Measurements from ENCODE around the gene RAPH1.

RAPH1 gene

DNA sequence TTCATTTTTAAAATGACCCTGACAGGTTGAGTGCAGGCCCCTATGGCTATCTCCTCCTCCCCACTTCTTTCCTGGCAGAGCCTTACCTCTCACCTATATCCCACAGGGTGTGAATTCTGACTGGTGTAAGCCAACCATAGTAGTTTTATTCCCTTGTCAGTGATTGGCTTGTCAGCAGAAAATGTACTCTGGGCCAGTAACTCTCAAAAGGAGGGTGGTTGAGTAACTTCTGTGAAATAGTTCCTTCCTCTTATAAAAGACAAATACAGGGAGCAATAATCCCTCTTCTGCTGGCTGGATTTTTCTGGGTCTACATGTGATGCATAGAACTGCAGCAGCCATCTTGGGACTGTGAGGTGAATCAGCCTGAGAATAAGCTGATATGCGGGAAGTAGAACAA lies 83.4 kb downstream of the RAPH1 start:
- H3K4me2 ChIP-seq (ENCODE audit: low read length), result no peak overlapping the region
- H3K4me1 ChIP-seq (ENCODE audit: low read length), result no peaks in the 10 kb centered on the region
- no peaks in the 10 kb centered on the region for H4K20me1 ChIP-seq (ENCODE audit: insufficient read depth, low read length)
- H2AFZ ChIP-seq (ENCODE audit: low read depth, low read length), result no peak overlapping the region
- TF ChIP-seq, protein P1, sequence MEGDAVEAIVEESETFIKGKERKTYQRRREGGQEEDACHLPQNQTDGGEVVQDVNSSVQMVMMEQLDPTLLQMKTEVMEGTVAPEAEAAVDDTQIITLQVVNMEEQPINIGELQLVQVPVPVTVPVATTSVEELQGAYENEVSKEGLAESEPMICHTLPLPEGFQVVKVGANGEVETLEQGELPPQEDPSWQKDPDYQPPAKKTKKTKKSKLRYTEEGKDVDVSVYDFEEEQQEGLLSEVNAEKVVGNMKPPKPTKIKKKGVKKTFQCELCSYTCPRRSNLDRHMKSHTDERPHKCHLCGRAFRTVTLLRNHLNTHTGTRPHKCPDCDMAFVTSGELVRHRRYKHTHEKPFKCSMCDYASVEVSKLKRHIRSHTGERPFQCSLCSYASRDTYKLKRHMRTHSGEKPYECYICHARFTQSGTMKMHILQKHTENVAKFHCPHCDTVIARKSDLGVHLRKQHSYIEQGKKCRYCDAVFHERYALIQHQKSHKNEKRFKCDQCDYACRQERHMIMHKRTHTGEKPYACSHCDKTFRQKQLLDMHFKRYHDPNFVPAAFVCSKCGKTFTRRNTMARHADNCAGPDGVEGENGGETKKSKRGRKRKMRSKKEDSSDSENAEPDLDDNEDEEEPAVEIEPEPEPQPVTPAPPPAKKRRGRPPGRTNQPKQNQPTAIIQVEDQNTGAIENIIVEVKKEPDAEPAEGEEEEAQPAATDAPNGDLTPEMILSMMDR (IDR thresholded peaks at IDR 0.05; ENCODE audit: low read depth, low read length), result no peak
- no peak for TF ChIP-seq EZH2phosphoT487 (IDR thresholded peaks at IDR 0.05; ENCODE audit: low read depth)
- H3K9ac ChIP-seq (ENCODE audit: low read length), result no peak overlapping the region
- H3K27ac ChIP-seq (ENCODE audit: low read length), result no peak overlapping the region
- no peaks in the 10 kb centered on the region for H3K36me3 ChIP-seq (replicated peaks; ENCODE audit: low read depth, low read length)
- H3K9me3 ChIP-seq (ENCODE audit: insufficient read depth, low read length), result no peaks in the 10 kb centered on the region
- H3K4me3 ChIP-seq (ENCODE audit: low read length), result no peak overlapping the region
- H3K79me2 ChIP-seq (ENCODE audit: low read length), result no peaks in the 10 kb centered on the region
- H3K27me3 ChIP-seq (ENCODE audit: low read depth, low read length), result no peaks in the 10 kb centered on the region

DNA sequence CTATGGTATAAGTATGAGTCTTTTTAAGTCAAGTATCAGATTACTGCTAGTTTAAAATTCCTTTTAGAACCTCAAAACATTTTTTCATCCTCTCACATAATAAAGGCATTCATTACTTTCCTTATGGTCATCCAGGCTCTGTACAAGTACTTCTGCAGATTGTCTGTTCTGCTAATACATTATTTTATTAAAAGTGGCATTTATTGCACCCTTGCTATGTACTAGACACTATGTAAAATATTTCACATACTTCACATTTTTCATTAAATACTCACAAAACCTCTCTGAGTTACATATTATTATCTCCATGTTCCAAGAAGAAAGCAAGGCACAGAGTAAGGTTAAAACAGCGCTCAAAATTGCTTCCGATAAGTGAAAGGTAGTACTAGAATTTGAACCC lies 84.1 kb downstream of the RAPH1 start:
- H3K9me3 ChIP-seq (ENCODE audit: insufficient read depth, low read length), result no peaks in the 10 kb centered on the region
- H2AFZ ChIP-seq (ENCODE audit: low read depth, low read length), result no peak overlapping the region
- H3K79me2 ChIP-seq (ENCODE audit: low read length), result no peaks in the 10 kb centered on the region
- no peaks in the 10 kb centered on the region for H4K20me1 ChIP-seq (ENCODE audit: insufficient read depth, low read length)
- TF ChIP-seq EZH2phosphoT487 (IDR thresholded peaks at IDR 0.05; ENCODE audit: low read depth), result no peak
- TF ChIP-seq, protein P1 (IDR thresholded peaks at IDR 0.05; ENCODE audit: low read depth, low read length), result no peak
- no peak overlapping the region for H3K4me3 ChIP-seq (ENCODE audit: low read length)
- H3K27ac ChIP-seq (ENCODE audit: low read length), result no peak overlapping the region
- no peaks in the 10 kb centered on the region for H3K36me3 ChIP-seq (replicated peaks; ENCODE audit: low read depth, low read length)
- no peaks in the 10 kb centered on the region for H3K4me1 ChIP-seq (ENCODE audit: low read length)
- no peaks in the 10 kb centered on the region for H3K27me3 ChIP-seq (ENCODE audit: low read depth, low read length)
- no peak overlapping the region for H3K9ac ChIP-seq (ENCODE audit: low read length)
- H3K4me2 ChIP-seq (ENCODE audit: low read length), result no peak overlapping the region

DNA sequence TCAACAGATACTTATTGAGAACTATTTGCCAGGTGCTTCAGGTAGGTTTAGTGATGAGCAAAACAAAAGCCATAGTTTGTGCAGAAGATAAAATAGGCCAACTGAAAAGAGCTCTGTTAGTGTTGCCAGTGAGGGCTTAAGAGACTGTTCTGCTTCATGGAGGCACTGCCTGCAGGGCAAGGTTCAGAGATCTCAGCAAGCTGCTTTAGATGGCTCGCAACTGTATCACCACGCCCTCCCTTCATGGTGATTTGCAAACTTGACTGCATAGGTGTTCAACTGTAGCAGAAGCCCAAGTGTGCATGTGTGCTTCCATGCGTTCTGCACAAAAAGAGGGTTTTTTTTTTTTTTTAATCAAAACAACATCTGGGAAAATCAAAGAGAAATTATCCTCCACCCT lies 84.5 kb downstream of the RAPH1 start:
- no peaks in the 10 kb centered on the region for H3K27me3 ChIP-seq (ENCODE audit: low read depth, low read length)
- H3K79me2 ChIP-seq (ENCODE audit: low read length), result no peaks in the 10 kb centered on the region
- TF ChIP-seq EZH2phosphoT487 (IDR thresholded peaks at IDR 0.05; ENCODE audit: low read depth), result no peak
- TF ChIP-seq, protein P1 (IDR thresholded peaks at IDR 0.05; ENCODE audit: low read depth, low read length), result no peak
- no peaks in the 10 kb centered on the region for H4K20me1 ChIP-seq (ENCODE audit: insufficient read depth, low read length)
- no peaks in the 10 kb centered on the region for H3K36me3 ChIP-seq (replicated peaks; ENCODE audit: low read depth, low read length)
- H3K4me2 ChIP-seq (ENCODE audit: low read length), result no peak overlapping the region
- no peaks in the 10 kb centered on the region for H3K4me1 ChIP-seq (ENCODE audit: low read length)
- H3K9ac ChIP-seq (ENCODE audit: low read length), result no peak overlapping the region
- H2AFZ ChIP-seq (ENCODE audit: low read depth, low read length), result no peak overlapping the region
- no peaks in the 10 kb centered on the region for H3K9me3 ChIP-seq (ENCODE audit: insufficient read depth, low read length)
- no peak overlapping the region for H3K4me3 ChIP-seq (ENCODE audit: low read length)
- no peak overlapping the region for H3K27ac ChIP-seq (ENCODE audit: low read length)

DNA sequence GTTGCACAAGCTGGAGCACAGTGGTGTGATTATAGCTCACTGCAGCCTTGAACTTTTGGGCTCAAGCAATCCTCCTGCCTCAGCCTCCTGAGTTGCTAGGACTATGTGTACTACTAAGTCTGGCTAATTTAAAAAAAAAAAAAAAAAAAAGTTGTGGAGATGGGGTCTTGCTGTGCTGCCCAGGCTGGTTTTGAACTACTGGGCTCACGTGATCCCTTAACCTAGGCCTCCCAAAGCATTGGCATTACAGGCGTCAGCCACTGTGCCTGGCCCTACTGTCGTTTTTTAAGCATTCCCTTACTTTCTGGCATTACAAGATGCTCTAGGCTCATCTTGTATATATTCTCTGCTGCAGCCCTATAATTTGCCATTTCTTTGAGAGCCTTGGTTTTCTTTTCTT lies 88.3 kb downstream of the RAPH1 start:
- no peaks in the 10 kb centered on the region for H3K79me2 ChIP-seq (ENCODE audit: low read length)

More for the DNA sequence above, 88.3 kb downstream of the RAPH1 start:
- H4K20me1 ChIP-seq (ENCODE audit: insufficient read depth, low read length), result no peaks in the 10 kb centered on the region
- H3K9ac ChIP-seq (ENCODE audit: low read length), result no peak overlapping the region
- TF ChIP-seq, protein P1 (IDR thresholded peaks at IDR 0.05; ENCODE audit: low read depth, low read length), result no peak
- TF ChIP-seq EZH2phosphoT487 (IDR thresholded peaks at IDR 0.05; ENCODE audit: low read depth), result no peak
- no peak overlapping the region for H2AFZ ChIP-seq (ENCODE audit: low read depth, low read length)
- no peaks in the 10 kb centered on the region for H3K36me3 ChIP-seq (replicated peaks; ENCODE audit: low read depth, low read length)
- no peaks in the 10 kb centered on the region for H3K9me3 ChIP-seq (ENCODE audit: insufficient read depth, low read length)
- no peak overlapping the region for H3K4me3 ChIP-seq (ENCODE audit: low read length)
- no peak overlapping the region for H3K4me2 ChIP-seq (ENCODE audit: low read length)
- H3K27ac ChIP-seq (ENCODE audit: low read length), result no peak overlapping the region
- H3K27me3 ChIP-seq (ENCODE audit: low read depth, low read length), result no peaks in the 10 kb centered on the region
- H3K4me1 ChIP-seq (ENCODE audit: low read length), result no peaks in the 10 kb centered on the region
